HFF-Myc (cell line): ENCODE measurements around the gene MTURN.
"Not testable (repeated sequence)": the region's sequence is repeated elsewhere in the genome, so short reads cannot be mapped to it uniquely, and the experiment has no call there.

Source experiments
- DNase-seq: peaks from one replicate; pipeline ENCODE4 v3.0.0-alpha.2; 2011; ENCODE audit warnings: low read depth; ENCODE audit errors: extremely low read depth
- H3K4me3 ChIP-seq: replicated peaks from 2 replicates; pipeline ENCODE4 v1.5.1; 2011; ENCODE audit warnings: low read depth, mild to moderate bottlenecking, control low read depth, low read length
- CTCF ChIP-seq: IDR thresholded peaks from 2 replicates; pipeline ENCODE4 v1.5.1; 2012; ENCODE audit warnings: mild to moderate bottlenecking, low read depth, low read length, control low read depth; ENCODE audit errors: missing control alignments

Gene MTURN

GRCh38 chr7:30093420-30093952, 41.3 kb upstream of the MTURN start:
- no peak for DNase-seq
- no peak overlapping the region for H3K4me3 ChIP-seq
- TF ChIP-seq CTCF, result no peak

DNA sequence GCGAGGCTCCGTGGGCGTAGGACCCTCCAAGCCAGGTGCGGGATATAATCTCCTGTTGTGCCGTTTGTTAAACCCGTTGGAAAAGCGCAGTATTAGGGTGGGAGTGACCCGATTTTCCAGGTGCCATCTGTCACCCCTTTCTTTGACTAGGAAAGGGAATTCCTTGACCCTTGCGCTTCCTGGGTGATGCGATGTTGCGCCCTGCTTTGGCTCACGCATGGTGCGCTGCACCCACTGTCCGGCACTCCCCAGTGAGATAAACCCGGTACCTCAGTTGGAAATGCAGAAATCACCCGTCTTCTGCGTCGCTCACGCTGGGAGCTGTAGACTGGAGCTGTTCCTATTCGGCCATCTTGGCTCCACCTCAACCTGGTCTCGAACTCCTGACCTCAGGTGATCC, 36.2 kb upstream of the MTURN start:
- not testable (repeated sequence) for H3K4me3 ChIP-seq, DNase-seq

- no peak overlapping the region for H3K4me3 ChIP-seq
- no peak for TF ChIP-seq CTCF
- DNase-seq, result no peak
These were observed 32.5 kb upstream of the MTURN start for GRCh38 chr7:30102281-30102680.

DNA sequence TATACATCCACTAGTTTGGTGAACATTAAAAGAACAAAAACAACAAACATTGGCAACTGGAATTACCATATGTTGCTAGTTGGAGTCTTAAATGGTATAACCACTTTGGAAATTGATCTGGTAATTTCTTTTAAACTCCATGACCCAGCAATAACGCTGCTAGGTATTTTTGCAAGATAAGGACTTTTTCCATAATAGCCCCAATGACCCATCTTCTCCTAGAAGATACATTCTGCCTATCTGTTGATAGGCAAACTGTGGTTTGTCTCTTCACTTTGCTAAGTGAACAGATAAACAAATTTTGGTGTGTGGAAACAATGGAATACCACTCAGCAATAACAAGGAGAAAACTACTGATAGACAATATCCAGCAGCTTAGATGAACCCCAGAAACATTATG, 30.6 kb upstream of the MTURN start:
- no peak overlapping the region for H3K4me3 ChIP-seq
- DNase-seq, result no peak
- no peak for TF ChIP-seq CTCF

- no peak overlapping the region for H3K4me3 ChIP-seq
- TF ChIP-seq CTCF, result no peak
- DNase-seq, result no peak
These were observed 22.6 kb upstream of the MTURN start for GRCh38 chr7:30112103-30112713.

DNA sequence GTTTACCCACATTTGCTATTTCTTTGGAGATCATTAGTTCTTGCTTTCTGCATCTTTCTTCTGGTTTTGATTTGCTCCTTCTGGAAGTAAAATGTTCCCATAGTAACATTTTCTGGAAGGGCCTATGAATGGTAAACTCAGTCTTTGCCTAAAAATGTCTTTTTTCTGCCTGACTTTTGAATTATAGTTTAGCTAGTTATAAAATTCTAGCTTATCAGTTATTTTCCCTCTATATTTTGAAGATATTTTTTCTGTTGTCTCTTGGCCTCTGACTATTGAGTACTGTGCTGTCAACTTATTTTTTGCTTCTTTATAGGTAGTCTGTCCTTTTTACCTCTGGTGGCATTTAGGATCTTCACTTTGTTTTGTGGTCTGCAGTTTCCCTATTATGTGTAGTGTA, 21.6 kb upstream of the MTURN start:
- no peak for DNase-seq
- H3K4me3 ChIP-seq, result no peak overlapping the region
- no peak for TF ChIP-seq CTCF

DNA sequence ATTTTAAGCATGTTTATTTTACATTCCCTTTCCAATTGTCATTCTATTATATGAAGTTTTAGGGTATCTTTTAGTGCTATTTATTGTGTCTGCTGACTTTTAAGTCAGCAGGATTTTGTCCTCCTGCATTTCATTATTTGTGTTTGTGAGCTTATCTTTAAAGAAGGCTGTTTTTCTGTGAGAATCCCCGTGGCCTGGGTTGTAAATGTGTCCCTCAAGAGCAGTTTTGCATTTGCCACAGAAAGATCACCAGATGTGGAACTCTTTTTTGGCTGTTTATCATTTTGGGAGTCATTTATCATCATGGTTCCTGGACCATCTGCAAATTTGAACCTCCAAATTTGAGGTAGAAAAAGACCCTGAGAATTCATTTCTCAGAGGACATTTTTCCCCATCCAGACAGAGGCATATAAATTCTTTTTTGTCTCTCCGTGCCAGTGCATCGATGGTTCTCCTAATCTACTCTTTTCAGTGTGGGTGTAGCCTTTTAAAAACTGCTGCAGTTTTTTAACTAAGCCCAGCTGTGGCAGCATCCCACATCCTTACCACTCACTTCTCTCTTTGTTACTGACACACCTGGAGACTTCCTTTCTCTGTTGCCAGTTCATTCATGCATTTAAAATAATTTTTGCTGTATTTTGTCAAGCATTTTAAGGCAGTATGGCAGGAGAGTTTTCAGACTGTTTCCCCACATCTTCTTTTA, 20.1 kb upstream of the MTURN start:
- H3K4me3 ChIP-seq, result no peak overlapping the region
- no peak for TF ChIP-seq CTCF
- no peak for DNase-seq
